ENCODE measurements around the gene LRRC18. TPM values are rescaled to one million over a fixed set of nuclear protein-coding genes. Genes with fewer than 3 reads are reported as not detected.

LRRC18 gene
- polyA plus RNA-seq, 1 of the 3 experiments (the other 2 are of a cell fraction) = not detected

DNA sequence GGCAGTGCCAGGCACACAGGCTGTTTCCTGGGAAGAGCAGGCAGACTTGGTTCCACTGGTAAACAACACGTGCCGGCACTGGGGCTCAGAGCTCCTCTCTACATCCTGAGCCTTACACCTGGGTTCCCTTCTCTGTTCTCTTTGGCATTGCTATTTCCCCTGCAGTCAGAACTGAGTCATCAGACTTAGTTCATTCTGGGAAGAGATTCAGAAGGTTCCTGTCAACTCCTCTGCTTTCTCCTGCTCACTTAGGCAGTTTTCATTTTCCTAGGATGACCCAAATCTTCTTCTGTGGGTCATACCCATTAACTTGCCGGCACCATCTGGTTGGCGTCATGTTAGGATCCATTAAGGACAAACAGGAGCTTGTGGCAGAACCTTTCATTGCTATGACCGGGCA lies 33.4 kb upstream of the LRRC18 start:
- H3K4me1 ChIP-seq (ENCODE audit: control insufficient read depth in 1 of 2, insufficient read depth in 2 of 2, low read depth in 1 of 2, low read length in 1 of 2) = peaks cover 0 to 2% of the 10 kb centered on the region in 2 experiments; a peak in 1 of 4 replicates
- no peak overlapping the region for H3K27ac ChIP-seq (ENCODE audit: low read depth in 2 of 2, low read length in 1 of 2)
- no peak overlapping the region for H2AFZ ChIP-seq (ENCODE audit: low read depth)
- no peaks in the 10 kb centered on the region for H3K36me3 ChIP-seq (replicated peaks in 1 of 2; ENCODE audit: control insufficient read depth in 1 of 2, insufficient read depth in 2 of 2, low read length in 1 of 2)
- H3K9me2 ChIP-seq = no peaks in the 10 kb centered on the region
- no peak overlapping the region for H3K4me3 ChIP-seq (ENCODE audit: low read depth in 2 of 2, low read length in 1 of 2)
- H4K20me1 ChIP-seq (ENCODE audit: insufficient read depth) = no peaks in the 10 kb centered on the region
- no peaks in the 10 kb centered on the region for H3K9me3 ChIP-seq
- no peak overlapping the region for H3K9ac ChIP-seq
- POLR2A ChIA-PET = no interaction called here
- no peak for TF ChIP-seq FOXM1 (IDR thresholded peaks at IDR 0.05; ENCODE audit: low read depth)
- no peak for TF ChIP-seq ELF1 (IDR thresholded peaks at IDR 0.05)
- TF ChIP-seq GABPA (IDR thresholded peaks at IDR 0.05; ENCODE audit: low read depth) = no peak
- H3K79me2 ChIP-seq (ENCODE audit: insufficient read depth) = no peaks in the 10 kb centered on the region
- no peak overlapping the region for H3K4me2 ChIP-seq
- H3F3A ChIP-seq (replicated peaks; ENCODE audit: insufficient read depth) = no peaks in the 10 kb centered on the region
- no peaks in the 10 kb centered on the region for H3K27me3 ChIP-seq (ENCODE audit: insufficient read depth)
- CTCF ChIA-PET = interaction anchor here (1.0 kb wide), 1 partner anchor 317 kb away, joined by 3 read pairs; no protein-coding TSS in a partner anchor
- 60% methylated on average over 5 of the region's 5 CpGs for WGBS (ENCODE audit: low lambda C conversion rate)
- no peak for DNase-seq

DNA sequence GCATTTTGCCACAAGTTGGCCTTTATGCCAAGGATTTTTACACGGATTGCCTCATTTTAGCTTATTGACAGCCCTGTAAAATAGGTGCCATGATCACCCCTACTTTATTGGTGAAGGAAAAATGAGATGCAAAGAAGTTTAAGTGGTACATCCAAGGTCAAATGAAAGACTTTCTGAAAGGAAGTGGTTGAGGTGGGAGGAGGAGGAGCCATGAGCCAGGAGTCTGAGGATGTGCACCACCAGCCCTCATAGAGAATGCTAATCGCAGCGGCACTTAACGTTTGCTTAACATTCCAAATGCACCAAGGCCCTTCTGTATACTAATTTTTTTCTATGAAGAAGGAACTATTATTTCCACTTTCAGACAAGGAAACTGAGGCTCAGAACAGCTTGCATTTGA lies 31.0 kb upstream of the LRRC18 start:
- peaks cover 0 to 6% of the 10 kb centered on the region in 2 experiments; a peak in 1 of 4 replicates for H3K4me1 ChIP-seq (ENCODE audit: control insufficient read depth in 1 of 2, insufficient read depth in 2 of 2, low read depth in 1 of 2, low read length in 1 of 2)
- H3K36me3 ChIP-seq (replicated peaks in 1 of 2; ENCODE audit: control insufficient read depth in 1 of 2, insufficient read depth in 2 of 2, low read length in 1 of 2) = no peaks in the 10 kb centered on the region
- H3F3A ChIP-seq (replicated peaks; ENCODE audit: insufficient read depth) = no peaks in the 10 kb centered on the region
- no peak overlapping the region for H3K4me2 ChIP-seq
- no peak overlapping the region for H3K9ac ChIP-seq
- H2AFZ ChIP-seq (ENCODE audit: low read depth) = no peak overlapping the region
- TF ChIP-seq FOSL2 (IDR thresholded peaks at IDR 0.05; ENCODE audit: borderline replicate concordance, low read depth) (no peak), TCF12 (IDR thresholded peaks at IDR 0.05) (no peak), TEAD4 (IDR thresholded peaks at IDR 0.05; ENCODE audit: borderline replicate concordance, insufficient read depth) (no peak), POLR2AphosphoS5 (IDR thresholded peaks at IDR 0.05; ENCODE audit: low read depth, low read length) (no peak)
- TF ChIP-seq, protein P1, sequence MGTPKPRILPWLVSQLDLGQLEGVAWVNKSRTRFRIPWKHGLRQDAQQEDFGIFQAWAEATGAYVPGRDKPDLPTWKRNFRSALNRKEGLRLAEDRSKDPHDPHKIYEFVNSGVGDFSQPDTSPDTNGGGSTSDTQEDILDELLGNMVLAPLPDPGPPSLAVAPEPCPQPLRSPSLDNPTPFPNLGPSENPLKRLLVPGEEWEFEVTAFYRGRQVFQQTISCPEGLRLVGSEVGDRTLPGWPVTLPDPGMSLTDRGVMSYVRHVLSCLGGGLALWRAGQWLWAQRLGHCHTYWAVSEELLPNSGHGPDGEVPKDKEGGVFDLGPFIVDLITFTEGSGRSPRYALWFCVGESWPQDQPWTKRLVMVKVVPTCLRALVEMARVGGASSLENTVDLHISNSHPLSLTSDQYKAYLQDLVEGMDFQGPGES (IDR thresholded peaks at IDR 0.05; ENCODE audit: low read depth, low read length) = no peak
- TF ChIP-seq, protein P2, sequence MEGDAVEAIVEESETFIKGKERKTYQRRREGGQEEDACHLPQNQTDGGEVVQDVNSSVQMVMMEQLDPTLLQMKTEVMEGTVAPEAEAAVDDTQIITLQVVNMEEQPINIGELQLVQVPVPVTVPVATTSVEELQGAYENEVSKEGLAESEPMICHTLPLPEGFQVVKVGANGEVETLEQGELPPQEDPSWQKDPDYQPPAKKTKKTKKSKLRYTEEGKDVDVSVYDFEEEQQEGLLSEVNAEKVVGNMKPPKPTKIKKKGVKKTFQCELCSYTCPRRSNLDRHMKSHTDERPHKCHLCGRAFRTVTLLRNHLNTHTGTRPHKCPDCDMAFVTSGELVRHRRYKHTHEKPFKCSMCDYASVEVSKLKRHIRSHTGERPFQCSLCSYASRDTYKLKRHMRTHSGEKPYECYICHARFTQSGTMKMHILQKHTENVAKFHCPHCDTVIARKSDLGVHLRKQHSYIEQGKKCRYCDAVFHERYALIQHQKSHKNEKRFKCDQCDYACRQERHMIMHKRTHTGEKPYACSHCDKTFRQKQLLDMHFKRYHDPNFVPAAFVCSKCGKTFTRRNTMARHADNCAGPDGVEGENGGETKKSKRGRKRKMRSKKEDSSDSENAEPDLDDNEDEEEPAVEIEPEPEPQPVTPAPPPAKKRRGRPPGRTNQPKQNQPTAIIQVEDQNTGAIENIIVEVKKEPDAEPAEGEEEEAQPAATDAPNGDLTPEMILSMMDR (IDR thresholded peaks at IDR 0.05) = no peak
- POLR2A ChIA-PET = no interaction called here
- H3K27ac ChIP-seq (ENCODE audit: low read depth in 2 of 2, low read length in 1 of 2) = no peak overlapping the region
- H3K9me3 ChIP-seq = no peaks in the 10 kb centered on the region
- no peaks in the 10 kb centered on the region for H4K20me1 ChIP-seq (ENCODE audit: insufficient read depth)
- no peak overlapping the region for H3K4me3 ChIP-seq (ENCODE audit: low read depth in 2 of 2, low read length in 1 of 2)
- no peak for DNase-seq
- H3K79me2 ChIP-seq (ENCODE audit: insufficient read depth) = no peaks in the 10 kb centered on the region
- no peaks in the 10 kb centered on the region for H3K27me3 ChIP-seq (ENCODE audit: insufficient read depth)
- H3K9me2 ChIP-seq = no peaks in the 10 kb centered on the region
- 58% methylated on average over 4 of the region's 4 CpGs for WGBS (ENCODE audit: low lambda C conversion rate)
- CTCF ChIA-PET = interaction anchor here (0.8 to 1.8 kb wide), 4 partner anchors 10 to 549 kb away, joined by 3 to 5 read pairs (median 4); no protein-coding TSS in a partner anchor

DNA sequence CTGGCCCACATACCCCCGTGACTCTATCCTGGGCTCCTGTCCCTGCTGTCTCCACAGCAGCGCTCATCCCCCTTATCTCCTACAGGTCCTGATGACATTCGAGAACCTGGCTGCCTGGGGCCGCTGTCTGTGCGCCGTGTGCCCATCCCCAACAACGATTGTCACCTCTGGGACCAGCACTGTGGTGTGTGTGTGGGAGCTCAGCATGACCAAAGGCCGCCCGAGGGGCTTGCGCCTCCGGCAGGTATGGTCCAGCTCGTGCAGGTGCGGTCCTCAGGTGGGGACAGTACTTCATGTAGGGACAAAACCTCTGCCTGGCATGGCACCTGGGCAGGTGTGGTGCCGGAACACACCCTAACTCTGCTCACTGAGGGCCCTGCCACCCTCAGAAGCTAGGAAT lies 30.4 kb upstream of the LRRC18 start:
- POLR2A ChIA-PET = no interaction called here
- DNase-seq = no peak
- CTCF ChIA-PET = interaction anchor here (0.7 to 2.3 kb wide), 6 partner anchors 11 to 549 kb away, joined by 3 to 6 read pairs (median 4); no protein-coding TSS in a partner anchor
- Histone ChIP-seq H2AFZ (ENCODE audit: low read depth) (no peak overlapping the region), H3K79me2 (ENCODE audit: insufficient read depth) (no peaks in the 10 kb centered on the region), H3F3A (replicated peaks; ENCODE audit: insufficient read depth) (no peaks in the 10 kb centered on the region), H3K4me3 (ENCODE audit: low read depth in 2 of 2, low read length in 1 of 2) (no peak overlapping the region), H3K9me2 (no peaks in the 10 kb centered on the region), H3K27me3 (ENCODE audit: insufficient read depth) (no peaks in the 10 kb centered on the region), H3K4me2 (no peak overlapping the region), H3K9ac (no peak overlapping the region), H3K9me3 (no peaks in the 10 kb centered on the region), H4K20me1 (ENCODE audit: insufficient read depth) (no peaks in the 10 kb centered on the region), H3K4me1 (ENCODE audit: control insufficient read depth in 1 of 2, insufficient read depth in 2 of 2, low read depth in 1 of 2, low read length in 1 of 2) (peaks cover 0 to 6% of the 10 kb centered on the region in 2 experiments; a peak in 1 of 4 replicates), H3K36me3 (replicated peaks in 1 of 2; ENCODE audit: control insufficient read depth in 1 of 2, insufficient read depth in 2 of 2, low read length in 1 of 2) (no peaks in the 10 kb centered on the region), H3K27ac (ENCODE audit: low read depth in 2 of 2, low read length in 1 of 2) (no peak overlapping the region)
- WGBS (ENCODE audit: low lambda C conversion rate) = 33% methylated on average over 2 of the region's 14 CpGs
- TF ChIP-seq MXI1 (IDR thresholded peaks at IDR 0.05; ENCODE audit: low read depth, low read length) (no peak), FOSL2 (IDR thresholded peaks at IDR 0.05; ENCODE audit: borderline replicate concordance, low read depth) (no peak), CHD2 (IDR thresholded peaks at IDR 0.05; ENCODE audit: low read length, partially characterized antibody) (no peak), FOXJ3 (CRISPR knock-in tag; IDR thresholded peaks at IDR 0.05) (no peak)
- TF ChIP-seq, protein P3, sequence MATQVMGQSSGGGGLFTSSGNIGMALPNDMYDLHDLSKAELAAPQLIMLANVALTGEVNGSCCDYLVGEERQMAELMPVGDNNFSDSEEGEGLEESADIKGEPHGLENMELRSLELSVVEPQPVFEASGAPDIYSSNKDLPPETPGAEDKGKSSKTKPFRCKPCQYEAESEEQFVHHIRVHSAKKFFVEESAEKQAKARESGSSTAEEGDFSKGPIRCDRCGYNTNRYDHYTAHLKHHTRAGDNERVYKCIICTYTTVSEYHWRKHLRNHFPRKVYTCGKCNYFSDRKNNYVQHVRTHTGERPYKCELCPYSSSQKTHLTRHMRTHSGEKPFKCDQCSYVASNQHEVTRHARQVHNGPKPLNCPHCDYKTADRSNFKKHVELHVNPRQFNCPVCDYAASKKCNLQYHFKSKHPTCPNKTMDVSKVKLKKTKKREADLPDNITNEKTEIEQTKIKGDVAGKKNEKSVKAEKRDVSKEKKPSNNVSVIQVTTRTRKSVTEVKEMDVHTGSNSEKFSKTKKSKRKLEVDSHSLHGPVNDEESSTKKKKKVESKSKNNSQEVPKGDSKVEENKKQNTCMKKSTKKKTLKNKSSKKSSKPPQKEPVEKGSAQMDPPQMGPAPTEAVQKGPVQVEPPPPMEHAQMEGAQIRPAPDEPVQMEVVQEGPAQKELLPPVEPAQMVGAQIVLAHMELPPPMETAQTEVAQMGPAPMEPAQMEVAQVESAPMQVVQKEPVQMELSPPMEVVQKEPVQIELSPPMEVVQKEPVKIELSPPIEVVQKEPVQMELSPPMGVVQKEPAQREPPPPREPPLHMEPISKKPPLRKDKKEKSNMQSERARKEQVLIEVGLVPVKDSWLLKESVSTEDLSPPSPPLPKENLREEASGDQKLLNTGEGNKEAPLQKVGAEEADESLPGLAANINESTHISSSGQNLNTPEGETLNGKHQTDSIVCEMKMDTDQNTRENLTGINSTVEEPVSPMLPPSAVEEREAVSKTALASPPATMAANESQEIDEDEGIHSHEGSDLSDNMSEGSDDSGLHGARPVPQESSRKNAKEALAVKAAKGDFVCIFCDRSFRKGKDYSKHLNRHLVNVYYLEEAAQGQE (IDR thresholded peaks at IDR 0.05; ENCODE audit: low read depth, low read length) = no peak
- TF ChIP-seq, protein P4, sequence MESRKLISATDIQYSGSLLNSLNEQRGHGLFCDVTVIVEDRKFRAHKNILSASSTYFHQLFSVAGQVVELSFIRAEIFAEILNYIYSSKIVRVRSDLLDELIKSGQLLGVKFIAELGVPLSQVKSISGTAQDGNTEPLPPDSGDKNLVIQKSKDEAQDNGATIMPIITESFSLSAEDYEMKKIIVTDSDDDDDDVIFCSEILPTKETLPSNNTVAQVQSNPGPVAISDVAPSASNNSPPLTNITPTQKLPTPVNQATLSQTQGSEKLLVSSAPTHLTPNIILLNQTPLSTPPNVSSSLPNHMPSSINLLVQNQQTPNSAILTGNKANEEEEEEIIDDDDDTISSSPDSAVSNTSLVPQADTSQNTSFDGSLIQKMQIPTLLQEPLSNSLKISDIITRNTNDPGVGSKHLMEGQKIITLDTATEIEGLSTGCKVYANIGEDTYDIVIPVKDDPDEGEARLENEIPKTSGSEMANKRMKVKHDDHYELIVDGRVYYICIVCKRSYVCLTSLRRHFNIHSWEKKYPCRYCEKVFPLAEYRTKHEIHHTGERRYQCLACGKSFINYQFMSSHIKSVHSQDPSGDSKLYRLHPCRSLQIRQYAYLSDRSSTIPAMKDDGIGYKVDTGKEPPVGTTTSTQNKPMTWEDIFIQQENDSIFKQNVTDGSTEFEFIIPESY (IDR thresholded peaks at IDR 0.05; ENCODE audit: borderline replicate concordance, low read depth) = no peak

Measured in SK-N-SH (cell line).